Cardiac septum (tissue), 1 donor: ENCODE data around the gene FAM170B. TPM values are rescaled to one million over a fixed set of nuclear protein-coding genes. Genes with fewer than 3 reads are reported as not detected.

Experiments used
- DNase-seq: peaks from one replicate; pipeline ENCODE4 v3.0.0-alpha.2; 2020; ENCODE audit warnings: low spot score
- intact Hi-C: fragments of 100-400 bp; cut with DNase I; formaldehyde crosslinking; loops from one replicate; pipeline ENCODE4 v1.14.0; 2022
- long read RNA-seq: library from polyadenylated mRNA; unstranded; transcript quantifications from one replicate; pipeline ENCODE4 v2.0.0, GENCODE V29; 2021
- total RNA-seq: library from RNA; stranded (reverse); fragmentation: NEBNext Ultra II Directional; extraction: Animal tissue kit (Norgen Biotek cat#: 25700); gene quantifications from one replicate; pipeline ENCODE4 v1.2.1, GENCODE V29; 2021
- donor health status: DM: no; HTN: no; CAD: no.

The FAM170B gene
- not detected for total RNA-seq
- long read RNA-seq, result 0 reads

GRCh38 chr10:49133706-49134248 is at the start of gene FAM170B:
Gene FAM170B (minus strand): TSS chr10:49134021. CDS start chr10:49133918, 103 bp downstream.
- DNase-seq, result no peak
- intact Hi-C loops, result no loop called here

DNA sequence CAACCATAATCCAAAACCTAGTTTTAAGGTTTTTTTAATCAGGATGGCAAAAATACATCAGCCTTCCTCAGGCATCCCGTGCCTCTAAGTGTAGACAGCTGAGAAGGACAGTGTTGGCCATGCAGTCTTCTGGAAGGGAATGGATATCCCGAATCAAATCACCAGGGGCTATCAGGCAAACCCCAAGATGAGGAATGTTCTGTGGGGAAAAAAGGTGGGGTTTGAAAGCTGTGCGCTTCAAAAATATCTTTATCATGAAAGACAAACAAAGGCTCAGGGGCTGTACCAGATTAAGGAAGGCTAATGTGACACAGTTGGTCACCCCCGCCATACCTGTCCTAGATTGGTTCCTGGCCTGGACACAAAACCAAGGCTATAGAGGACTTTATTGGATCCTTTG is 49.0 kb upstream of the FAM170B start:
- intact Hi-C loops, result no loop called here
- peak; percentile 33 for DNase-seq

GRCh38 chr10:49180444-49180860 is 46.6 kb upstream of the FAM170B start:
- DNase-seq, result no peak
- intact Hi-C loops, result no loop called here

DNA sequence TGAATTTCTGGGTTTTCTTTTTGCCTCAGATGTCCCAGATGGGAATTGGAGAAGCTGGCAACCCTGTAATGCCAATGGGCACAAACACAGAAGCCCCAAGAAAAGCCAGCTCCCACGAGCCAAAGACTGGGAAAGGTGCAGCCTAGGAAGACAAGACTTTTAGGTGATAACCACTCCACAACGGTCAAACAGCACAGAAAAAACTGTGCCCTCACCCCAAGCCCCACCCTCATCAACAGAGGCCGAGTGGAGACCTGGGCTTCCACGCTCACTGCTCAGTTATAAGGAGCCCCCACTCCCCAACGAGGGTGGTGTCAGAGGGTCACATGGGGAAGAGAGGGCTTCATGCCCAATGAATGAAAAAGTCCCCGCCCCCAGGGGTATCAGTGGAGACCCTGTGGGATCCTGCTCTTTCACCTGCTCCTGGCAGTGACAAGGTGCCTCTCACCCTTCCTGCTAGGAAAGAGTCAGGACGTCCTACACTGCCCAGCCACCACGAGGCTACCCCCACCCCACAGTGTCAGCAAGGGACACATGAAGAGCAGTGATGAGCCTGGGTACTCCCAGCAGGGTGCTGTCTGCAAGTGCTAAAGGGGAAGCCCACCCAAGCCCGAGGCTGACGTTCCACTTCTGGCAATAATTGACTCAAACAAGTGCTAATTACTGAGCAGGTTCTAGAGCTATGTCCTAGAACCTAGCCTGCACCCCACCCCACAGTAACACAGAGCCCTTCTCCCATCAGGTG is 46.0 kb upstream of the FAM170B start:
- peak; percentile 60 for DNase-seq
- intact Hi-C loops, result no loop called here

GRCh38 chr10:49178489-49179471 is 45.0 kb upstream of the FAM170B start:
- DNase-seq, result no peak
- intact Hi-C loops, result no loop called here

DNA sequence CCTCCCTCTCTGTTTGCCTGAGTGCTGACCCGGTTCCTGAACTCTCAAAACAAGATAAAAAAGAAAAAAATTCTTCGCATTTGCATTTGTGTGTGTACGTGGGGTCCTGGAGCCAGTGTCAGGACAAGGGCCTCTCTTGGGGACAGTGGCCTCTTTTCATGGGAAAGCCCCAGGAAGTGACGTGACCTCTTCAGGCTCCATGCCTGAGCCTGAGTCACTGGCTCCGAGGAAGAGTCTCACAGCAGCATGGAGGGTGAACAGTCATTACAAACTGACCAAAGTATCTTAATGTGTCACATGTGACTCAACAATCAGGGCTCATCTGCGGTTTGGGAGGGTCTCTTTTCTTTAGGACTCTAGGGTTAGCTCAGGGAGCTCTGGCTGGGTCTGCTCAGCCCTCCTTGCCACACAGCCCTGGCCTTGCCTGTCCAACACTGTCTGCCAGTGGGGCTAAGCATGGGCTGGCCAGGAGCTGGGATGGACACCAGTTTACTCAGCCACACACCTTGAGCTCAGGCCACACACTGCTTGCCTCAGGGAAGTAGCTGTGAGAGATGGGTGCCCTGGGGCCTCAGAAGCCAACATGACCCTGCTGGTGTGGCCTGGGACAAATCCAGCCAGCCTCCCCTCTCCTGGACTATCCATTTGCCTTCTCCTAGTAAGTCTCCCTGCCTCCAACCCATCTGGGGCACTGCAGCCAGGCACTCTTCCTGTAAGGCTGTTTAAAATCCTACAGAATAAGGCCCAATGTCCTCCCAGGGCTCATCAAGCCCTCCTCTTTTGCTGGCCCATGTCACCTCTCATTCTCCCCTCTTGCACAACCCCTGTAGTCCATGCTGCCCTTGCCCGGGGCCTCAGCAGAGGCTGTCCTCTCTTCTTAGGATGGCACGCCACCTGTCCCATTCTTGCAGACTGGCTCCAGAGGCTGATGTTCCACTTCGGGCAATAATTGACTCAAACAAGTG is 43.9 kb upstream of the FAM170B start:
- intact Hi-C loops, result no loop called here
- peak; percentile 81 for DNase-seq

- peak; percentile 38 for DNase-seq
- intact Hi-C loops, result no loop called here
Measured at GRCh38 chr10:49176310-49177268, 42.8 kb upstream of the FAM170B start.

- DNase-seq, result no peak
- intact Hi-C loops, result no loop called here
Measured at GRCh38 chr10:49175587-49176309, 41.9 kb upstream of the FAM170B start.

DNA sequence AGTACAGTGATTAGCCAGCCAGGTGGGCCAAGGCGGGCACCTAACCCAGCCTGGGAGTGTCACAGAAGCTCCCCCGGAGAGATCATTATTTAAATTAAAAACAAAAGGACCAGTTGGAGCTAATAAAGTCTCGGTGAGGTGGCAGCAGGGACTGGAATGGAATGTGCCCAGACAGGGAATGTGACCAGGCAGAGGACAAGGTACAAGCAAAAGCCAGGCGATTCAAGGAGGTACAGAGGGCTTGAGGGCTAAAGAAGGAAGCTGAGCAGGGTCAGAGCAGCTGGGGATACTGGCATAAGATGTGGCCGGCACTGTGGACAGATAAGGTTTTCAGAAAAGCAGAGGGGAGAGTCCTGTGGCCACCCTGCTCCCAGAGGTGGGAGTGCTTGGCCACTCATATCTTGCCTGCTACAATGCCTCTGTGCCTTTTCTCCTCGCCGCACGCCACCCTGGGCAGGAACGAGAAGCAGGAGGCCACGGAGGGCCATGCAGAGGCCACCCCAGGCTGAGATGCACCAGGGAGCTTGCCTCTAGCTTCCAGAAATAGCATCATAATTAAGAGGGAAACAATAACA is 41.2 kb upstream of the FAM170B start:
- intact Hi-C loops, result no loop called here
- no peak for DNase-seq

DNA sequence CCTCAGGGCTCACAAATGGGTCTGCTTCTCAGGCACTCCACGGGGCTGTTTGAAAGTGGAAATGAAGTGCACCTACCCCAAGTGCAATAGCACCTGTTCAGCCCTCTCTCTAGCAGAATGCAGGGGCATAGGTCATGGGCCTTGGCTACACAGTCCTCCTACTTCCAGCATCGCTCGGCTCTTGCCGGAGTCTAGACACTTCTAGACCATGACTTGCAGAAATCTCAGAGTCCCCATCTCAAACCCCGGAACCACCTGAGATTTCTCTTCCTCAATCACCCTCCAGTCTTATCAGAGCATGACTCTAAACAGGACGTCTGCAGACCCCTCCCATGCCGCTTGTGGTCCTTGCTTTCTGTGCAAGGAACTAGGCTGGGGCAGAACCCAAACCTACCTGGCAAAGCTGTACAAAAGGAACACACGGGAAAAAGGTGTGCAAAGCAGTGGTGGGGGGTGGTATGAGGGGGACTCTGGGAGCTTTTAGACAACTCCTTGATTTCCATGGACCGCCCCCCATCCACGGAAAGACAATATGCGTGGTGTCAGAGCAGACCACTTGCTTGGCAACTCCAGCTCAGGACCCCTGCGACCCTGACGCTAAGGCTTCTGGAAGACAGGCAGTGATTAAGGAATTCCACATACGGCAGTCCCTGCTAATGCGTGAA is 40.6 kb upstream of the FAM170B start:
- DNase-seq, result no peak
- intact Hi-C loops, result no loop called here

DNA sequence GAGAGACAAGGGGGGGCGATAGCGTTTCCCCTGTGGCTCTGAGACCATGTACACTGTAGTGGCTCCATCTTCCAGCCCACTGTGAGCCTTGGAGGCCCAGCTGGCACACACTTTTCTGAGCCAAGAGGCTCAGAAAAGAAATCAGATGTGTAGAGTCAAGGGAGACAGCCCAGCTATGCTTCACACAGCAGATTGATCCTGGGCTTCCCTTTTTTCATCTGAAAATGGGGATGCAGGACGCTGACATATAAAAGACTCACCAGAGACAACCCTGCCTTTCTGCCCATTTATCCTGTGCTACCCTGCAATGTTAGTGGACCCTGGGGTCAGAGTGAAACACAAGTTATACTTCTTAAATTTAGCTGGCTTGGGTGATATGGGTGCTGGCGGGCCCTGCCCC is 40.0 kb upstream of the FAM170B start:
- intact Hi-C loops, result no loop called here

GRCh38 chr10:49173201-49173772 is 39.5 kb upstream of the FAM170B start:
- no peak for DNase-seq
- intact Hi-C loops, result no loop called here

More for the DNA sequence above, 40.0 kb upstream of the FAM170B start:
- no peak for DNase-seq

GRCh38 chr10:49172777-49173132 is 38.9 kb upstream of the FAM170B start:
- intact Hi-C loops, result no loop called here
- DNase-seq, result no peak

GRCh38 chr10:49172061-49172776 is 38.4 kb upstream of the FAM170B start:
- DNase-seq, result no peak
- intact Hi-C loops, result no loop called here

DNA sequence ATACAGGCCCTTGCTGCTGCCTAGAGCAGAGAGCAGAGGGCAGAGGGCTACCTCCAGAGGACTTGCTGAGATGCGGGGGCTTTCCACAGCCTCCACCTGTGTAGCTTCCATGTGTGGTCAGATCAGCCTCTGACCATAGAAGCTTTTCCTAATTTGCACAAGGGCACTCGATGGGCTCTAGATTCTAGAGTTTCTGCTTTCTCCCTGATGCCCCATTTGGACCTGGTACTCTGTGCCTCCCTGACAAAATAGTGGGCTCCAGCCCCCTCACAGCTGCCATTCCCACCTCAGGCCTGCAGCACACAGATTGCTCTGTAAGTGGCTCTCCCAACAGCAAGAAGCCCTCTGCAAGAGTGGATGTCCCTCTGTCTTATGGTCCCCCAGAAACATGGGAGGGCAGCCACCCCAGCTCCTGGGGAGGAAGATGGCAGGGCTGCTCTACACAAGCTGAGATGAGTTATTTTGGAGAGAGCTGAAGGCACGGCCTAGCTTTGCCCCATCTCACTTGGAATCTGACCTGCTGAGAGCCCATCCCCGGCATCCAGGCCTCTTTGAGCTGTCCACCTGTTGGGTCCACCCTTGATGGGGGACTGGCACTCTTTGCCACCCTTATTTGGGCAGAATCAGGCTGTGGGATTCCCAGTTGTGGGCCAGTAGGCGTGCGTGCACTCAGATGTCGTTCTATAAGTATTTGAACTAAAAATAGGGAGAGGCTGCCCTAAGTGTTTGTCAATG is 37.7 kb upstream of the FAM170B start:
- no peak for DNase-seq
- intact Hi-C loops, result no loop called here
